ENCODE results near the gene EGFR.

EGFR gene

DNA sequence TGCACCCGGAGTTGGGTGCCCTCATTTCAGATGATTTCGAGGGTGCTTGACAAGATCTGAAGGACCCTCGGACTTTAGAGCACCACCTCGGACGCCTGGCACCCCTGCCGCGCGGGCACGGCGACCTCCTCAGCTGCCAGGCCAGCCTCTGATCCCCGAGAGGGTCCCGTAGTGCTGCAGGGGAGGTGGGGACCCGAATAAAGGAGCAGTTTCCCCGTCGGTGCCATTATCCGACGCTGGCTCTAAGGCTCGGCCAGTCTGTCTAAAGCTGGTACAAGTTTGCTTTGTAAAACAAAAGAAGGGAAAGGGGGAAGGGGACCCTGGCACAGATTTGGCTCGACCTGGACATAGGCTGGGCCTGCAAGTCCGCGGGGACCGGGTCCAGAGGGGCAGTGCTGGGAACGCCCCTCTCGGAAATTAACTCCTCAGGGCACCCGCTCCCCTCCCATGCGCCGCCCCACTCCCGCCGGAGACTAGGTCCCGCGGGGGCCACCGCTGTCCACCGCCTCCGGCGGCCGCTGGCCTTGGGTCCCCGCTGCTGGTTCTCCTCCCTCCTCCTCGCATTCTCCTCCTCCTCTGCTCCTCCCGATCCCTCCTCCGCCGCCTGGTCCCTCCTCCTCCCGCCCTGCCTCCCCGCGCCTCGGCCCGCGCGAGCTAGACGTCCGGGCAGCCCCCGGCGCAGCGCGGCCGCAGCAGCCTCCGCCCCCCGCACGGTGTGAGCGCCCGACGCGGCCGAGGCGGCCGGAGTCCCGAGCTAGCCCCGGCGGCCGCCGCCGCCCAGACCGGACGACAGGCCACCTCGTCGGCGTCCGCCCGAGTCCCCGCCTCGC is at the start of gene EGFR:
Gene EGFR, plus strand, starts transcription at position 657 of the 830 bp plus-strand sequence. CDS start 261 bp downstream, outside the sequence.
- no peak for DNase-seq

DNA sequence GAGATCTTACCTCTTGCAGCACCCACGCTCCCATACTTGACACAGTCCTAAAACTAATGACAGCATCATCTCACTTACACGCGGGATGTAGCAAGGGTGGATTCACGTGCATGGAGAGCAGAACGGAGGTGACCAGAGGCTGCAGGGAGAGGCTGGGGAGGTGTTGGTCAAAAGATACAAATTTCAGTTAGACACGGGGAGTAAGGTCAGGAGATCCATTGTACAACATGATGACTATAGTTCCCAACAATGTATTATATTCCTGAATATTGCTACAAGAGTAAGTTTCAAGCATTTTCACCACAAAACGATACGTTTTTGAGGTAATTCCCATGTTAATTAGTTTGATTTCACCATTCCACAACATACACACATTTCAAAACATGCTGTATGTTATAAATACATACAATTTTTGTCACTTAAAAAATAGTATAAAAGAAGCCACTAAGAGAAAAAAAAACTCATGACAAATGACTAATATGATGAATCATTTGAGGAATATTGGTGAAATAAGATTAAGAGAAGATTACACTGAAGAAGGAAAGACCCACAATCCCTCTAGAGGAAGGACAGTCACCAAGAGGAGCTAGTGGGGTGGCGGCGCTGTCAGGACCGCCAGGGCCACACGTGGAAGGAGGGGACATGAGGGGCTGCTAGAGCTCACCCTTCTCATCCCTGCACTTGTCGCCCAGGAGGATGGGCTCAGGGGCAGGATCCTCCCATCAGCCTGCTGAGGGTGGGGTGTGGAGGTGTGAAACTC is 49.4 kb upstream of the EGFR start:
- DNase-seq: no peak

DNA sequence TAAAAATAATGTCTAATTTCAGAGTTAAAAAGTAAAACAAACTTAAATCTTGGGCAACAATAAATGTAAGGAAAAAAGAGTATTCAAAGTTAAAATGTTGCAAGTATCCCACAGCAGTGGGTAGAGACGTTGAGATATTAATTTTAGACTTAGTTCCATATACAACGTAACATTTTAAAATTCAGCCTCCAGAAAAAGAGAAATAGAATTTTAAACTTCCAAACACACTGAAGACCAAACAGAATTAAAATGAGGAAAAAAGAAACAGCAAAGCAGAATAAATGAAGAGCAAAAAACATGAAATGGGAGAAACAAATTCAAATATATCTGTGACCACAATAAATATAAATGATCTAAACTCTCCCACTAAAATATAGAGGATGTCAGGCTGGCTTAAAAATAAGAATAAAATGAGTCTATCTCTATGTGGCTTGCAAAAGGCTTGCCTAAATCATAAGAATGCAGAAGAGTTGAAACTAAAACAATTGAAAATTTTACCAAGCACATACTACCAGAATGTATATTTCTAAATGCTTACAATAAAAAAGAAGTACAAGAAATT is 46.0 kb upstream of the EGFR start:
- no peak for DNase-seq

DNA sequence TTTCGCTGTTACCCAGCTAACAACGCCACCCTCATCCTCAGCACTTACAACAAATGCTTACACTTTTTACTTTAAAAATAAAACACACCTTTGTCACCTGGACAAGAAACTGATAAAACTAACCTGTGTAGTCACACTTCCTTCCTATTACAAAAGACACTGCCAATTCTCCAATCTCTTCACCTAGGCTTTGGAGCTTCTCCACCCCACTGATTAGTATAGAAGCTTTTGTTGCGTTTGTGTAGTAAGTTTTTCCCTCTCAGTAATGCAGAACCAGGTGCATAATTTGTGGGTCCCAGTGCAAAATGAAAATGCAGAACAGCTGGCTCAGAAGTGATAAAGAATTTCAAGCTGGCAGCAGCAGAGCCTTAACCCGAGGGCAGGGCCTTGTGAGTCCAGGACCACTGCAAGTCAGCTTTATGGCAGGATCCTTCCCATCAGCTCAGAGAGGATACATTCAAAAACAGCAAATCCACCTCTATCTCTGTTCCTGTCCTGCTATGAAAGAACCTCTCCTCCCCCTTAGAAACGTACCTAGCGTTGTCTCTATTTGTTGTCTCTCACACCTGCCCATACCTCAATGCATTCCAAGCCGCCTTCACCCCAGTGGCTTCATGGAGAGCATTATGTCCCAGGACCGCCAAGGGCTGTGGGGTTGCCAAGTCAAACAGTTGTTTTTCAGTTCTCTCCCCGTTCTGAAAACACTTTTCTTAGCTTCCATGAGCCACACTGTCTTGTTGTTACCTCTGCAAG is 40.3 kb upstream of the EGFR start:
- no peak for DNase-seq

DNA sequence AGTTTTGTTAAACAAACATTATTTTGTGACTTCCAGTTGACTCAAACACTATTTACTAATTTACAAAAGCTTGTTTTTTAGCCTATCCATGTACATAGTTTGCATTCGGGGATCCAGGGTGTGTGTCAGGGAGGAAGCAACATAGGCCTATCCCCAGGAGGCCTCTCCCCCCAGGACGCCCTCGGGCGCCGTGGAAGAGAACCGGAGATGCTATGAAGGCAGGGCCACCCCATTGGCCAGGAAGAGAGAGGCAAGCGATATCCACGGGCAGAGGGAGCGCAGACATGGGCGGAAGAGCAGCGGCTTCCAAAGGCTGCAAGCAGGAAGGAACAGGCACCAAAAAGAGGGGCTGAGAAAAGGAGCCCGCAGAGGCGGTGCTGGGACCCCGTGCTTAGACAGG is 38.3 kb upstream of the EGFR start:
- no peak for DNase-seq

DNA sequence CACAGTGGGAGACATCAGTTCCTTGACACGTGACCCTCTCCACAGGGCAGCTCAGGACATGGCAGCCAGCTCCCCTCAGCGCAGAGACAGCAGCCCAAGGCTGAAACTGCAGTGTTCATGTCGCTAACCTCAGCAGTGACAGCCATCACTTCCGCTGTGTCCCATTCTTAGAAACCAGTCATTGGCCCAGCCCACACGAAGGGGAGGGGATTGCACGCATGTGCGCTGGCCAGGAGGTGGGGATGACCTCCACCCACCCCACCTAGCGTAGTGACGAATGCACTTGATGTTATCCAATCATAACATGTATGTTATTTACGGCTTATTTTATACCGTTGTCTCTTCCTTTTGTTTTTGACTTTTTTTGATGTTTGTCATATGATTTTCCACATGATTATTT is 36.9 kb upstream of the EGFR start:
- DNase-seq: no peak

DNA sequence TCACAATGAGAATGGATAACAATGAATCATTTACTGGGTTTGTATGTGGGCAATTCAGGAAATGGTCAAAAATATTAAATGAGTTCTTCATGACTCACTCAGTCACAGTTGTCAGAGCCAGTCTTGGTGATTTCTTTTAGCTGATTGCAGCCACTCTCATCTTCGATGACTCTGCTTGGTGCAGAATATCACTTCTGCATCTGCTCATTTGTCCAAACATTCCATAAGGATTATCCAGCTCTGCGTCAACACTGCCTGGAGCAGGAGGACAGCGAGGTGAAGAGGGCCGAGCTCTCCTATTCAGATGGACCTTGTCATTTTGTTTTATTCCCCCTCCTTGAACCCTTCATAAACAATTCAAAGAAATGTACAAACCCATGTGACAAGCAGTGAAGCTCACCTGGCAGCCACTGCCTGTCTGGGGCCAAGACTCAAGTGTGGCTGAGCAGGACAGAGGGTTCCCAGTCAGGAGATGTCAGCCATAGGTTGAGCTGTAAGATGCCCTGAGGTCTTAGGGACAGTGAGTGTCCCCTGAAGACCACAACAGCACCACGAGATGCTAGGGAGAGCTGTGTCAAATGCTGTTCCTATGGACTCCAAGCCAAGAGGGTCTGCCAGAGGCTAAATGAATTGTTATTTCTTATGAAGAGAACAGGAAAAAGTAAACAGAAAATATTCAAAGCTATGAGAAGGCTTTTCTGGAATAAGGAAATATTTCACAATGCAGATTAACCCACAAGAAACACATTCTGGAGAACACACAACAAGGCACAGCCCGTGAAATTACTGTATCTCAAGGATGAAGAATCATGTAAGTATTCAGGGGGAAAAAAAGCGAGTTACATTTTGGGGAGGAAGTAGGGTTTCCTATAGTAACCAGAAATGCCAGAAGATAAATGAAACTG is 33.1 kb upstream of the EGFR start:
- no peak for DNase-seq

DNA sequence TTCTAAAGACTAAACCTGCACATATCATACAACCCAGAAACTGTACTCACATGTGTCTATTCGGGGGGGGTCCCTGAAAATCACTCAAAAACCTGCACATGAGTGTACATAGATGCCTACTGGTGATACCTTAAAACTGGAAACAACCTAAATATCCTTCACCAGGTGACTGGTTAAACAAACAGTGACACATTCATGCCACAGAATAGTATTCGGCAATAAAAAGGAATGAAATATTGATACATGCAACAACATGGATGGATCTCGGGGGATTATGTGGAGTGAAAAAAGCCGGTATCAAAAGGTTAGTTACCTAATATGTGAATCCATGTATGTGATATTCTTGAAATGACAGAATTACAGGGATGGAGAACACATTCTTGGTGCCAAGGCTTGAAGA is 32.1 kb upstream of the EGFR start:
- no peak for DNase-seq

DNA sequence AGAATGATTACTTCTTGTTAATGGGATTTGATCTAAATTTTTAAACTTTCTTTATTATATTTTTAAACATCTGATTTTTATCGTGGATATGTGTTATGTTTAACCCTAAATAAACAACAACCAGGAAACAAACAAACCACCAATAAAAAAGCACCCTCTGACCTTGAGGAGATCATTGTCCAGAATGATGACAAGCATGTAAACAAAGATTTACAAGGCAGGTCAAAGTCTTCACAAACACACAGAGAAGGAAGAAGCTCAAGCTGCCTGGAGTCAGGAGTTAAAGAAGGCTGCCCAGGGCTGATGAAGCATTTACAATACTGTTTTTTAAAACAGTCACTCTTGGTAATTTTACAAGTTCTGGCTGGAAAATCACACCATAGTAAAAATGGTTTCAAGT is 31.0 kb upstream of the EGFR start:
- DNase-seq: no peak

DNA sequence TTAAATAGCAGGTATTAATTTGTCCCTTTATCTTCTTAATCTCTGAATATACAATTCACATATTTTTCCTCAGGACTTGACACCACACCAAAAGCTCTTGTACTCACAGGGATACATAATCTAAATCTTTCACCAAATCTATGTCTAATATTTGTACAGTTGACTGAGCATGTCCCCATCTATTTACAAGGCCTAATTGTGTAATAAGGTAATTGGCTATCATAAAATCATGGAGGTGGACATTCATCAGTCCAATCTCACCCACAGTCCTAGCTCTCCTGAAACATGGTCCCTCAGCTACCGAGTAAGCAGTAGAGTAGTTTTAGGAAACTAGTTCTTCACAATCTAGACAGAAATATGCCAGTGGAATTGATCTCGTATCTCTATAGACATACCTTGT is 30.3 kb upstream of the EGFR start:
- DNase-seq: no peak

DNA sequence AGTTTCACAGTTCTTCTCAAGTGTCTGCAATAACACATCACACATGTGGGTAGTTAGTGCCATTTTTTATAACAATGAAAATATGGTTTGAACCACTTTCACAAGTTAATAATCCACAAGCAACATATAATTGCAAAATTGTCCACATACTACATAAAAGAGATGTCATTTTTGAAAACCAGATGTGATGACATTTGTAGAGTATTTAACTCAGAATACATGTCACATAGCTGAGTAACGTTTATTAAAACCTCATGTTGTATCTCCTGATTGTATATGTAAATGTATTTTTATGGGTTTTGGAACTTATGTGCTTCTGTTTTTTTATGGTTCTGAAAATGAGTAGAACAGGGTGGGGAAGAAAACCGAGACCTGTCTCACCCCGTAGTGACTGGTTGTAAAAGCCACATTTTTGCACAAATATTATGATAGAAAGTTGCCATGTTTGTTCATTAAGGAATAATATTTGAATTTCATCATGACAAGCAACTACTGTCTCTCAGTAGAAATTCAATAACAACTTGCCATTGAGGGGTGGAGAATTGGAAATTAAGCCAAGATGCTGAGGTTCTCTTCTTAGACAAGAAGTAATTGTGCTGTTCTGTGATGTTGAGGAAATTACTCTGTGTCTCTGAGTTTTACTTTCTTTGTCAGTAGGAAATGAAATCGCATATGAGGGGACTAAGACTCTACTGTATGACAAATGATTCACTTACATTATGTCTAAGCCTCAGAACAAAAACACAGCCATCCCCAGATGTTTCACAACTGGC is 29.2 kb upstream of the EGFR start:
- DNase-seq: no peak

DNA sequence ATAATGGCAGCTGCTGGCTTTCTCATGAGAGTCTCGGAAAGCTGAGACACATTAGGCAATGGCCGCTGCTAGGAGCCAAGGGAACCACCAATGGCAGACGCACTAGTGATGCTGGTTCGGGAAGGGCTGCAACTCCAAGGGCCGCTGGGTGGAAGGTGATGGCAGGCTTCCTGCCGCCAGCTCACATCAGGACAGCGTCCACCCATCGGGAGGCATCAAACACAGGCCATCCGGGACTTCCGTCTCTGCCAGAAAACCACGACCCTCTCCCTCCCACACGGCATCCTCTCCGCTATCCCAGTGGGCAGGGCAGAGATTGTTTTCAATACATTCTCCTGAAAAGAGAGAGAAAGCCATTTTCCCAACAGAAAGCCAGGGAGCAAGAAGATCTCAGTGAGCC is 27.5 kb upstream of the EGFR start:
- DNase-seq: no peak

DNA sequence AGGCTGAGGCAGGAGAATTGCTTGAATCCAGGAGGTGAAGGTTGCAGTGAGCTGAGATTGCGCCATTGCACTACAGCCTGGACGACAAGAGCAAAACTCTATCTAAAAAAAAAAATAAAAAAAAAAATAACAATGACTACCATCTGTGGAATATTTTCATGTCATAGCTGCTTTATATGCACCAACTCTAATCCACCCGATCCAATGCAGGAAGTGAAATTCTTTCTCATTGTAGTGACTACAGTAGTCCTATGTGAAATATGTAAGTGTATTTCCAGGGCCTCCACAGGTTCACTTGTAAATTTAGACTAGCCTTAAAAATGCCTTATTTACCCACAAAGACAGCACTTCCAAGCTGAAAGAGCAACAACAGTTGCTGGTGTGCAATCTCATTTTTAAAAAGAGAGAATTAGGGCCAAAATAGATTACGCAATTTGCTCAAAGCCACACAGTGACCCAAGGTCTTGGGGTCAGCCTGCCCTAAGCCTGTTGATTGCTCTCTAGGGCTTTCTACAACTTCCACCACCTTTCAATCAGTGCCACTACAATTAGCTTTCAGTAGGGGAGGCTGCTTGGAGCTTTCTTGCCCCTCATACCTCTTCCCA is 25.8 kb upstream of the EGFR start:
- DNase-seq: no peak

DNA sequence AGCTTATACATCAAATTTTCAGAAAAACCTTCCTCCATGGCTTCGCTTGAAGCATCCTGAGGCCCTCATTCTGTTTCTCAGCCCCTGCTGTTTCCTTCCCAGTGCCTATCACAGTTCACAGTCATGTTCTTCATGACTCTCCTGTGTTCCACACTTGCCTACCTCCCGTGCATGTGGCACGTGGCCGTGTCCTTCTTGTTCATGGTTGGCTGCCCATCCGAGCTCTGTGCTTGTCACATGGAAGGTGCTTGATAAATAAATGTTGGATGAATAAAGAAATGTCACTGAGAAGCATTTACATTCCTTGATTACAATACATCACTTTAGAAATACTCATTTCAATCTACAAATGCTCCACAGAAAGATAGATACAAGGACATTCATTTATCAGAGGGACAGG is 23.7 kb upstream of the EGFR start:
- no peak for DNase-seq

DNA sequence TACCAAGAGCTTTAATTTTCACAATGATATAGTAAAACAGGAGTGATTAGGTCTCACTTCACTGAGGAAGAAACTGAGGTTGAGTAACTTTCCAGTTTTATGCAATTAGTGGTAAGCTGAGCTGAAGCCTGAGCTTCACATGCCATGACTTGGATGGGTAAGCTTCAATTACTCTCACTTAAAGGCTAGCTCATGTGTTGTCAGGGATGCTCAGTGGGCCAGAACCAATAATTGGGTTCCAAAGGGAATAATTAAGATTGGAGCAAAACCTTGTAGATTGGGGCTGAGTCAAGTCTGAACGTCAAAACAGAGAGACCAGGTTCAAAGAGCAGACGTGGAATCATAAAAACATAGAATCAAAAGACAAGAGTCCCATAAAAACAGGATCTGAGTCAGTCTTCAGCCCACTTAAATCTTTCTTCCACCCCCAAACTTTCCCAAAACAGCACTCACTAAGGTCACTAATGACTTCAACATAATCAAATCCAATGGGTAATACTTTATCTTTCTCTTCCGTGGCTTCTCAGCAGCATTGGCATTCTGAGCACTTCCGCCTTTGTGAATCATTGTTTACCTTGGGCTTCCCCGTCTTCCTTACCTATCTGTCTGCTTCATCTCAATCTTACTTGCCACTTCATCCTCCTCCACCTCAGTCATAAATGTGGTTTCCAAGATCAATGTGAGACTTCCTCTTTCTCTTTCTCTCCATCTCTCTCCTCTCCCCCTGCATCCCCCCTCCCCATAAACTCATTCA is 23.0 kb upstream of the EGFR start:
- DNase-seq: no peak

DNA sequence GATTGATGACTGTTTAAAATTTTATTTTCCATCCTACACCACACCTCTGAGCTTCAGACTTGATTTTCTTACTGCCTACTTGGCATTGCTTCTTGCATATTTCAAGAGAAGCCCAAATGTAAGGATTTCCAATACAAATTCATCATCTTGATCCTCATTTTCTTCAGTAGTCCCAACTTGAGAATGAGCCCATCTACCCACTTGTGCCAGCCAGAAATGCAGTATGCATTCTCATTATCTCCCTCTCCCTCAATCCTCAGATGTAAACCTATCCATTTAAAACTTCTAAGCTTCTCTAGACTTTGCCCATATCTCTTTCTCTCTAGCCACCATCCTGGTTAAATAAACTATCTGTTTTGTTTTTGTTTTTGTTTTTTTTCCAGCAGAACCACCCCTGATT is 22.4 kb upstream of the EGFR start:
- no peak for DNase-seq

DNA sequence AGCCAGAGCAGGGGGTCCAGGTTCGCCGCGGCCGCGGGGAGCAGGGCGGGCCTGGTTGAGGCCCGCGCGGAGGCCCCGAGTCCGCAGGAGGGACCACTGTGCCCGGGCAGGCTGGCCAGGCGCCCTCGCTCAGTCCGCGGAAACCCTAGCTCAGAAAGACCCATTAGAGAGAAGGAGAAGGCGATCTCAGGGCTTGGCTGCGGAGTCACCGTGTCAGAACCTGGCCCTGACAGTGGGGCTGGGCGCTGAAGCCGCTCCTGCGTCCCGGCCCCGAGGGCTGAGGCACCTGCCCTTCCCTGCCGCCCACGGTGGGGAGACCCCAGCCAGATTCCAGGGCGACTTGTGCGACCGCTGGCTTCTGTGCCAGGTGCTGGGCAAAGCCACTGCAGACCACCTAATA is 14.2 kb upstream of the EGFR start:
- DNase-seq: no peak

DNA sequence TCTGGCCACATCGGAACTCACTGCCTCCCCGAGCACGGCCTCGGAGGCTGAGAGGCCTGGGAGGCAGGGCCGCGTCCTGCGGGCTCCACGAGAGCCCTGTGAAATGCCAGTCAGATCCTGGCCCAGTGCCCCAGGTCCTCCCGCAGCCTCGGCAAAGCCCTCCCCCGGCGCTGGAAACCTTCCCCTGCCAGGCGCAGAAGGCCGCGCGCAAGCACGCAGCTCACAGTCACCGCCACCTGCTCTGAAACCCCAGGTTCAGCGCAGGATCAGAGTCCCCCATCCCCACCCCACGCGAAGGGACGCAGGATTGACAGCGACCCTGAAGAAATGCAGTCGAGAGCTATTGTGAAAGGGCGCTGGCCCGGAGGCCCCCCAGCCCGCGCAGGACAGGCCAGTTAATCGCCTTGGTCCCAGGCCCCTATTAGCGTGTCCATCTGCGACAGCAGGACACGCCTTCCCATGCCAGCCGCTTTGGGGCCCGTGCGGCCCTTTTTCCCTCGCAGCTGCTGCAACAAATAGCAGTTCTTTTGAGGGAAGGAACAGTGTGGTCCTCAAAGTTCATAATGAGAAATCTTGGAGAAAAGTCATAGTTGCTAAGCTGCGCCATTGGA is 13.5 kb upstream of the EGFR start:
- no peak for DNase-seq

DNA sequence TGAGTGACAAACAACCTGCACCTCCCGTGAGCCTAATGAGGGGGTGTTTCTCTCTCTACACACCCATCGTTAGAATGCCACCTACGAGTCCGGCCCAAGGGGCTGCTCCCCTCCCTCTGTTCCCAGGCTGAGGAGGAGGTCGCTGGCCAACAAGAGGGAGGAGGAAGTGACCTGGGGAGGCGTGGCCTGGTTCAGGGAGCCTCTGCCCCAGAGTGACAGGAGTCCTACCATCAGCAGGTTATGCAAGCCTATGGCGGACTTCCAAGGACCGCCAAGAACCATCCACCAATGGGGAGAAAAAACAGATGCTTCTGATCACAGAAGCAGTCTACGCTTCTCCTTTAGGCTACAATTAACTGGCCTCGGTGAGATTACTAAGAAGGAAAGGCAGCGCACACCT is 12.3 kb upstream of the EGFR start:
- DNase-seq: no peak

DNA sequence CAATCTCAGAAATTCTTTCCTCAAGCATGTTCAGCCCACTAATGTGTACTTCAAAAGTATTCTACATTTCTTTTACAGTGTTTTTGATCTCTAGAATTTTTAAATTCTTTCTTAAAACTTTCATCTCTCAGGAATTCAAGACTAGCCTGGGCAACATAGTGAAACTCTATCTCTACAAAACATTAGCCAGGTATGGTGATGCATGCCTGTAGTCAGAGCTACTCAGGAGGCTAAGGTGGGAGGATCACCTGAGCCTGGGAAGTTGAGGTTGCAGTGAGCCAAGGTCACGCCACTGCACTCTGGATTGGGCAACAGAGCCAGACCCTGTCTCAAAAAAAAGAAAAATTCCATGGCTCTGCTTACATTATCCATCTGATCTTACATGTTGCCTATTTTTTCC is 5.0 kb upstream of the EGFR start:
- DNase-seq: no peak
